Small intestine (tissue), 7 donors: Measurements from ENCODE around the gene SOX8. TPM values are rescaled to one million over a fixed set of nuclear protein-coding genes. Genes with fewer than 3 reads are reported as not detected.

Experiments
- DNase-seq, 2 donors: peaks; one replicate each; pipeline versions ENCODE4 v3.0.0 to v3.0.0-alpha.2; 2013
- FAIRE-seq: peaks from 2 replicates; lab custom pipeline; 2012; peaks lifted over from hg19 to GRCh38; lab: Jason Lieb, UNC
- H3K27ac ChIP-seq, 3 donors: one replicate each; pipeline ENCODE4 v1.5.1; 2013; ENCODE audit warnings: low read length in 2 of 3, mild to moderate bottlenecking in 2 of 3, control low read depth in 1 of 3, inconsistent platforms in 1 of 3, low read depth in 1 of 3, moderate library complexity in 1 of 3
- H3K27me3 ChIP-seq, 3 donors: one replicate each; pipeline ENCODE4 v1.6.1; 2013; ENCODE audit warnings: low read length in 3 of 3, inconsistent platforms in 1 of 3; ENCODE audit not compliant: control insufficient read depth in 3 of 3, insufficient read depth in 3 of 3
- H3K36me3 ChIP-seq, 3 donors: one replicate each; pipeline ENCODE4 v1.6.1; 2013; ENCODE audit warnings: low read length in 3 of 3, inconsistent platforms in 1 of 3, low read depth in 1 of 3, mild to moderate bottlenecking in 1 of 3, moderate library complexity in 1 of 3; ENCODE audit not compliant: control insufficient read depth in 3 of 3, insufficient read depth in 2 of 3
- H3K4me1 ChIP-seq, 3 donors: one replicate each; pipeline ENCODE4 v1.6.1; 2013; ENCODE audit warnings: low read length in 2 of 3, inconsistent platforms in 1 of 3, low read depth in 1 of 3, mild to moderate bottlenecking in 1 of 3, moderate library complexity in 1 of 3; ENCODE audit not compliant: control insufficient read depth in 3 of 3, insufficient read depth in 2 of 3
- H3K4me3 ChIP-seq, 3 donors: one replicate each; pipeline ENCODE4 v1.5.1; 2013; ENCODE audit warnings: low read length in 3 of 3, control low read depth in 1 of 3, inconsistent platforms in 1 of 3, low read depth in 1 of 3, mild to moderate bottlenecking in 1 of 3, moderate library complexity in 1 of 3
- H3K9me3 ChIP-seq, 2 donors: one replicate each; pipeline ENCODE4 v1.6.1; 2013; ENCODE audit warnings: low read depth in 1 of 2, low read length in 1 of 2; ENCODE audit not compliant: control insufficient read depth in 2 of 2, insufficient read depth in 1 of 2
- WGBS, 3 donors: extraction: QIAGEN DNeasy Blood & Tissue Kit; methylation state at CpG; one replicate each; pipeline ENCODE4 v1.1.7; 2013; 5-methylcytosine and 5-hydroxymethylcytosine counted together
- polyA plus RNA-seq, 4 donors: library from polyadenylated mRNA; stranded (reverse) in 3 of 4; unstranded in 1 of 4; fragments of 200-250 nt in 3 of 4; fragments of 120-200 nt in 1 of 4; gene quantifications; one replicate each; pipeline versions ENCODE4 v1.2.1 to v1.2.3, GENCODE V29; 2013
- donor health status: healthy with polysubstance abuse.
- donor health status: control.
- donor health status: control.
- donor health status: Bipolar disorder and iron deficiency.
- donor health status: healthy.

Gene SOX8
- polyA plus RNA-seq, 4 donors: 0.27 to 2.1 (median 1.0) TPM; not detected in 1

DNA sequence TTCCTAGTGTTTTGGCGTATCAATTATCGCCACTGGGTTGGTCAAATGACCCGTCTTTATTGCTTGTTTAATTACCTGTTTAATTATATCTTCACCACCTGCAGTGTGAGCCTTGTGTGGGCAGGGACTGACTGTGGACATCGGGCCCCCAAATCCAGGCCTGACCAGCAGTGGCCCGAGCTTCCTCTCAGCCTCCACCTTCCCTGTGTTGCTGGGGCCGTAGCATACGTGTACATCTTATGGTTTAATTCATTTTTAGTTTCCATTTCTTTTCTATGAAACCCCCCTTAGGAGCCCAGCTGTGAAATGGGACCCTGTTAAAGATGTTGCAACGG lies 9.6 kb upstream of the SOX8 start:
- peaks cover 0 to 4% of the 10 kb centered on the region in 2 donors for H3K9me3 ChIP-seq
- FAIRE-seq: no peak
- 55 to 90% (median 73%) methylated on average over 8 of the region's 8 CpGs for WGBS, 3 donors

GRCh38 chr16:972316-973002 lies 9.1 kb upstream of the SOX8 start:
- Histone ChIP-seq H3K4me3 (no peak overlapping the region), H3K36me3 (peaks cover 0 to 9% (median 0%) of the 10 kb centered on the region in 3 donors), H3K9me3 (peaks cover 0 to 4% of the 10 kb centered on the region in 2 donors), H3K27ac (no peak overlapping the region), H3K4me1 (peaks cover 0 to 7% (median 3%) of the 10 kb centered on the region in 3 donors), H3K27me3 (peaks cover 0 to 5% (median 0%) of the 10 kb centered on the region in 3 donors)
- FAIRE-seq (no peak), DNase-seq (peak in 1 of 2 donors; percentile 7)
- 40 to 74% (median 58%) methylated on average over 30 to 32 of the region's 32 CpGs for WGBS, 3 donors

More for the DNA sequence above, 9.6 kb upstream of the SOX8 start:
- Histone ChIP-seq H3K4me3 (no peak overlapping the region), H3K27me3 (peaks cover 0 to 5% (median 0%) of the 10 kb centered on the region in 3 donors), H3K36me3 (peaks cover 0 to 14% (median 0%) of the 10 kb centered on the region in 3 donors), H3K4me1 (peaks cover 0 to 7% (median 3%) of the 10 kb centered on the region in 3 donors), H3K27ac (no peak overlapping the region)
- no peak for DNase-seq

- Histone ChIP-seq H3K36me3 (peaks cover 0 to 3% (median 0%) of the 10 kb centered on the region in 3 donors), H3K27ac (no peak overlapping the region), H3K27me3 (peaks cover 0 to 8% (median 0%) of the 10 kb centered on the region in 3 donors), H3K4me1 (peaks cover 0 to 7% (median 3%) of the 10 kb centered on the region in 3 donors), H3K4me3 (no peak overlapping the region), H3K9me3 (peaks cover 0 to 4% of the 10 kb centered on the region in 2 donors)
- DNase-seq: no peak
- 85 to 88% (median 87%) methylated on average over 16 to 17 of the region's 17 CpGs for WGBS, 3 donors
- no peak for FAIRE-seq
These were observed 8.2 kb upstream of the SOX8 start for GRCh38 chr16:973366-973765.

DNA sequence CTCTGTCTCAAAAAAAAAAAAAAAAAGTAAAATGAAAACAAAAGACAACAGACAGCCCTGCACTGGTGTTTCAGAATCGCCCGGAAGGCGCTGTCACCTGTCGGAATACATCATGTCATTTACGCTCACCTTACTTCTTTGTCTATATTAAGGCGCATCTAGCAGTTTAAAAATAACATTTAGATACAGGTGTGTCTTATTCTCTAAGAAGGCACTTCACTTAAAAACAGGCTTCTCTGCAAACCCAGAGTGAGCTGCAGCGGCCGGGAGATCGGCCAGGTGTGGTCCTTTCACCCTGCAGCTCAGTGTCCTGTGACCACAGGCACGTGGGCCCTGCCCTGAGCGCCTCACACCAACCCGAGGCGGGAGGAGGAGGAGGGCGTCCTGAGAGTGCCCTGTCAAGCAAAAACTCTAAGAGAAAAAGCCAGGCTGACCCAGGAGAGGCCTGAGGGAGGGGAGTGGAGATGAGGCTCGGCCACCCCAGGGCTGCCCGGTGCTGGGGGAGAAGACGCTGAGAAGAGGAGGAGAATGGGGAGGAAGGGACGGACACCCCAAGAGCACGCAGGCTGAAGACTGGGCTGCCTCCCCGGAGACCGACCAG lies 7.5 kb upstream of the SOX8 start:
- FAIRE-seq (no peak), DNase-seq (no peak)
- H3K4me1 ChIP-seq: peaks cover 0 to 7% (median 3%) of the 10 kb centered on the region in 3 donors
- peaks cover 0 to 4% of the 10 kb centered on the region in 2 donors for H3K9me3 ChIP-seq
- H3K4me3 ChIP-seq: no peak overlapping the region
- 56 to 74% (median 70%) methylated on average over 17 to 21 of the region's 21 CpGs for WGBS, 3 donors
- no peak overlapping the region for H3K27ac ChIP-seq
- H3K36me3 ChIP-seq: peaks cover 0 to 3% (median 0%) of the 10 kb centered on the region in 3 donors
- H3K27me3 ChIP-seq: peaks cover 0 to 16% (median 4%) of the 10 kb centered on the region in 3 donors

GRCh38 chr16:974611-975261 lies 6.8 kb upstream of the SOX8 start:
- H3K4me3 ChIP-seq: no peak overlapping the region
- H3K27ac ChIP-seq: no peak overlapping the region
- no peaks in the 10 kb centered on the region for H3K36me3 ChIP-seq
- H3K27me3 ChIP-seq: peaks cover 3 to 21% (median 8%) of the 10 kb centered on the region in 3 donors
- 42 to 74% (median 44%) methylated on average over 16 to 26 of the region's 26 CpGs for WGBS, 3 donors
- H3K4me1 ChIP-seq: peaks cover 0 to 4% (median 1%) of the 10 kb centered on the region in 3 donors
- FAIRE-seq (no peak), DNase-seq (no peak)
- peaks cover 0 to 4% of the 10 kb centered on the region in 2 donors for H3K9me3 ChIP-seq

DNA sequence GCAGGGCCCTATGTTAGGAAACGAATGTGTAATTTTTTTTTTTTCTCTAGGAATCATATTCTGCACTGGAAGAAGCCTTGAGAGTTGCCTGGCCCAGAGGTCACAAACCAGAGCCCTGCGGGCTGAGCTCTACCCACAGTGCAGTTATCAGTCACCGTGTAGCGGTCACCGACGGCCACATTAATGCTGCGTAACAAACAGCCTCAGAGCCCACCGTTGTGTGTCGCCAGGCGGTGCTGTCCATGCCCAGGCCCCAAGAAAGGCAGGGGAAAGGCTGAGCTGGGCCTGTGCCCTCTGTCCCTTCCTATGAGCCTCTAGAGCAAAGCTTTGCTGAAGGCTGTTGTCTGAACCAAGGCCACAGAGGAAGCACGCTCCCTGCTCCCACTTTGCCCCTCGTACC lies 6.3 kb upstream of the SOX8 start:
- WGBS, 3 donors: 87 to 92% (median 90%) methylated on average over 12 of the region's 12 CpGs
- peaks cover 3 to 27% (median 12%) of the 10 kb centered on the region in 3 donors for H3K27me3 ChIP-seq
- H3K27ac ChIP-seq: no peak overlapping the region
- H3K36me3 ChIP-seq: no peaks in the 10 kb centered on the region
- no peak for DNase-seq
- FAIRE-seq: no peak
- peaks cover 0 to 4% (median 0%) of the 10 kb centered on the region in 3 donors for H3K4me1 ChIP-seq
- peaks cover 0 to 4% of the 10 kb centered on the region in 2 donors for H3K9me3 ChIP-seq
- H3K4me3 ChIP-seq: no peak overlapping the region

DNA sequence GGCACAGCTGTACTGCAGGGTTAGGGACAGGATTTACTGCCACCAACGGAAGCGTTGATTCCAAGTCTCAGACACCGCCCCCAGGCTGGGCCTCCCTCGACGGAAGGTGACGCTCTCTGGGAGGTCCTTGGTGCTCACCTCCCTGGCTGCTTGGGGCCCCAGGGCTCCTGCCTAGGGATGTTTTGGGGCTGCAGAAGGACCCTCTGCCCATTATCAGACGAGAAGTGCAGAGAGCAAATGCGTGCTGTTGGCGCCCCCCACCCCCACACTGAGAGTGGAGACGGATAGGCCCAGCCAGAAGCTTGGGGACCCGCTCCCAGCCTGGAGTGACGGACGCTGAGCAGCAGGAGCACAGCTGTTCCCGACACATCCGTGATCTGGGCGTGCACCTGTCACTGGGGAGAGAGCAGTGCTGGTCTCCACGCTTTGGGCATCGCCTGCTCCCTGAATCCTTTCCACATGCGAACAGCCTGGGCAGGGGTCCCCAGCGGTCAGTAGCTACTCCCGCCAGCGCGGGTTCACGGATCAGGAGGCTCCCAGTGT lies 5.1 kb upstream of the SOX8 start:
- Histone ChIP-seq H3K4me3 (no peak overlapping the region), H3K27ac (no peak overlapping the region), H3K27me3 (peaks cover 3 to 27% (median 12%) of the 10 kb centered on the region in 3 donors), H3K4me1 (no peaks in the 10 kb centered on the region), H3K9me3 (peaks cover 0 to 2% of the 10 kb centered on the region in 2 donors), H3K36me3 (no peaks in the 10 kb centered on the region)
- DNase-seq: no peak
- no peak for FAIRE-seq
- WGBS, 3 donors: 63 to 79% (median 72%) methylated on average over 24 of the region's 24 CpGs

GRCh38 chr16:977081-977701 lies 4.4 kb upstream of the SOX8 start:
- Histone ChIP-seq H3K4me1 (no peaks in the 10 kb centered on the region), H3K27me3 (peaks cover 6 to 27% (median 13%) of the 10 kb centered on the region in 3 donors), H3K27ac (no peak overlapping the region), H3K4me3 (no peak overlapping the region), H3K9me3 (no peaks in the 10 kb centered on the region), H3K36me3 (no peaks in the 10 kb centered on the region)
- WGBS, 3 donors: 42 to 67% (median 61%) methylated on average over 25 to 27 of the region's 28 CpGs
- FAIRE-seq (no peak), DNase-seq (no peak)
